ENCODE data around the gene ABHD10.

Gene ABHD10

DNA sequence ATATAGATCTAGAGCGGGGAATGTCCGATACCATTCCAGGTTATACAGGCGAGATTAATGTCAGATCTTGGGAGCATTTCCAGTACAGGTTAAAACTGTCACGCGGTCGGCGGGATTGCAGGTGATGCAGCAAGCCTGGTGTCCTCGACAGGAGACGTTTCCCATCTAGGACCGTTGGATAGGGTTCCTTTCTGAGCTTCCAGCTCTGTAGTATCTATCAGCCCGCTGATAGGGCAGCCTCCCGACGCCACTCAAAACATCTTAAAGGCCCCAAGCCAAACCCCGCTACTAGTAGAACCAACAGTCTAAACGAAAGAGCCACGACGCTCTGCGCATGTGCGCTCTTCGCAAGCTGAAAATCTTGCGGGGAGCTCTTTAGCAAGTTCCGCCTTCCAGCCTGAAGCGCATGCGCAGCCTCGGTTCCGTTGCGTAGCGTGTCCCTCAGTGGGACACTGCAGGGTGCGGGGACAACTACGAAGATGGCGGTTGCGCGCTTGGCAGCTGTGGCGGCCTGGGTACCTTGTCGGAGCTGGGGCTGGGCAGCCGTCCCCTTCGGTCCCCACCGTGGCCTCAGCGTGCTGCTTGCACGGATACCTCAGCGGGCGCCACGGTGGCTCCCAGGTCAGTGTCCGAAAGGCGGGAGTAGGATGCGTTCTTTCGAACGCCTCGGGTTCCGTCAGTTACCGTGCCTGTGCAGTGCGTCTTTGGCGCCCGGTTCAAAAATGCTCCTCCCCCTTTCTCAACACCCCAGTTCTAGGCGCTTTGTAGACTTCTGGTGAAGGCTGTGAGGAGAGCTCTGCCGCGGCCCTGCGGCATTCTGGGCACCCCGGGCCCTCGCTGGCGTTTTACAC is at the start of gene ABHD10:
Gene ABHD10, plus strand, starts transcription at position 444 of the 851 bp plus-strand sequence. Its CDS starts 36 bp downstream, at position 480.
- peak; percentile 86 for DNase-seq (ENCODE audit: extremely low spot score, insufficient read length, low read depth)
- peak; percentile 98 for FAIRE-seq

DNA sequence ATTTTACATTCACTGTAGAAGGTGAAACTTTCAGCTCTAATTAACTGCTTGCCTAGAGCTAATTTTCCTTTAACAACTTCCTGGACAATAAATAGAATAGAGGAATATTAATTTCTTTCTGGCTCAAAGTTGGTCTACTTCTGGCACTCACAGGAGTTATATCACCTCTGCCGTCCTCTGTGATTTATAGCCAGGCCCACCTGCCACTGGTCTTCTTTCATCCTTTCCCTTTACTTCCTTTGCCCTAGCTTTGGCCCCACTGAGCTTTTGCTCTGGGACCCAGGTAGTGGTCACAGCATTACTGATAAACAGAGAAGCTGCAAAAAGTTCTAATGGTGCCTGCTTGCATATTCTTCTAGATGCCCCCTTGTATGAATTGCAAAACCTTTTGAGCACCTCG is 49.3 kb upstream of the ABHD10 start:
- no peak for DNase-seq (ENCODE audit: extremely low spot score, insufficient read length, low read depth)
- no peak for FAIRE-seq

DNA sequence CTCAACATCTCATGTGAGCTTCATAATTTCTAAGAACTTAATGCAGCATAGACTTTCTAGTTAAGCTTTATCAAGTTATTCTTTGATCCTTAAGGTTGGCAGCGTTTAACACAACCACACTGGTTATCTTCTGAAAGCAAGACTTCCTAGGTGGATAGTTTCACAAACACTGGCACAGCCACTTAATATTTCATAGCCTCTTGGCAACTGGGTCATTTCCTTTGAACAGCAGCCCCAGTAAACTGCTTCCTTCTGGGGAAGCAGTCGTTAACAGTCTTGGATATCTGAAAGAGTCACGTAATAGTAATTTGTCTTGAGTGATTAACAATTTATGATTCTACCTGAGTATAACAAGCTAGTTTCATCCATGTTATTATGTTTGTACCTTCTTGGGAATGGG is 45.9 kb upstream of the ABHD10 start:
- DNase-seq (ENCODE audit: extremely low spot score, insufficient read length, low read depth) (no peak), FAIRE-seq (no peak)

DNA sequence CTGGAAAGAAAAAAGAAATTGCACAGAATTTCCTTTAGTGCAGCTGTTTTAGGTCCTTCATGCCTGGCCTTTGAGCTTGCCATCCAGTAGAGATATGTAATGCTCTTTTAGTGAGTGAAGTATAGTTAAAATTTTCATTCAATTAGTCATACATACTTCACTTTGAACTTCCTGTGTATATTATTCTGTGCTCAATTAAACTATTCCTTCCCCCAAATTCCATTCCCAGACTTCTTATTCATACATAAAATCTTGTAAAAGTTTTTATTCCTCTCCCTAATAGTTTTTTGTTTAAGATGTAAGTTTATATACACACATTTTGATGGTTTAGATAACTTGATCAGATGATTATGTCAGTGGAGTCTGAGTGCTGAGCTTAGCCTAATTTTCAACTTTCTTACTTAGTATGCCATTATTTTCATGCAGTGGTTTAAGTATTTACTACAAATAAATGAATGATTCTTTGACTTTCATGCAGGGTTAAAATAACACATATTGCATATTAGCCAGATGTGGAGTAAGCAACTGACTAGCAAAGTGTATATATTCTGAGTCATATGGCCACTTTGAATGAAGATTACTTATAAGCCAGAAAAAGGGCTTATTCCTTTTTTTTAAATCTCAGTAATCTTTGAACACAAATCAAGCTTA is 42.5 kb upstream of the ABHD10 start:
- FAIRE-seq (no peak), DNase-seq (ENCODE audit: extremely low spot score, insufficient read length, low read depth) (no peak)

DNA sequence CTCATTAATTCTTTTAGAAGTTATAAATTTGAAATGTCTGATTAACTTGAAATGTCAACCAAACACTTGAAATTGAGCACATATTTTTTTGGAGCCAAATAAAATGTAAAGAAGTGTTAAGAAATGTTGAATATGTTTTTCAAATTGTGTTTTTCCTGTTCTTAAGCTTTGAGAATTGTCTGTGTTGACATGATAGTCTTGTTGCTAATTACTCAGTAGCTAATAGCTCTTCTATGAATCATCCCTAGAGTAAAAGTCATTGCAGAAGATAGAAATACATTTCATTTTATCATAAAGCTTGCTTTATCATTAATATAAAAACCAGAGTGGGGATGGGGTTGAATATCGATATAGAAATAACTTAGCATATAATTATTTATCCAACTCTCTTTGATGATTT is 41.9 kb upstream of the ABHD10 start:
- DNase-seq (ENCODE audit: extremely low spot score, insufficient read length, low read depth) (no peak), FAIRE-seq (no peak)

DNA sequence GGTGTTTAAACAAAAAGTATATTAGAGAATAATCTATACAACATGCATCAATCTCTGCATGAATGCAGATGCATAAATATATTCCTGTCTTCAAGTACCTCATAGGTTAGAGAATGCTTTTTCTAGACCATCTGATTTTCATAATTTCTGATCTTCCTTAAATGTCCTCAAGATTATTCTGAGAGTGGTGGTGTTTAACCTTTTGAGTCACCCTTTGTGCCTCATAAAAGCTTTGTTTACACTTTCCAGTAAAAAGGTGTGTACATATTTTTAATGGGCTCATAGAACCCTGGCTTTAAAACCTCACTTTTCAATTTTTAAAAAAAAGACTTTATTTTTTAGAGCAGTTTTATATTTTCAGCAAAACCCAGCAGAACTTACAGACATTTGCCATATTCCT is 41.0 kb upstream of the ABHD10 start:
- no peak for DNase-seq (ENCODE audit: extremely low spot score, insufficient read length, low read depth)
- no peak for FAIRE-seq

DNA sequence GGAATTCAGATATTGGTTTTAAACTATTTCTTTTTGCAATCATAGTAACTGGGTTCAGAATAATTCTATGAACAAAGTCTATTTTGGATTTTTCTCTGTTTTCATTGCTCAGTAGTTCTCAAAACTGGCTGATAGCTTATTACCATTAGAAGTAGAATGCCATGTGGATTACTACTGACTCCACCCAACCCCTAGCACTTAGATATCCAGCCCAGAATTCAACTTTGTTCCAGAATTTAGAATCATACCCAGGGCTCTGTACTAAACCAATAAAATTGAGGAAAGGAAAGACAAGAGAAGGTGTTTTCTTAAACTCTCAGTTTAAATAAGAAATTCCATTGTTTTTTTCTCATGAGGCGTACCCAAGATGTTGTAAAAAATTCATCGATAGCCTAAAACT is 39.0 kb upstream of the ABHD10 start:
- FAIRE-seq, result no peak

DNA sequence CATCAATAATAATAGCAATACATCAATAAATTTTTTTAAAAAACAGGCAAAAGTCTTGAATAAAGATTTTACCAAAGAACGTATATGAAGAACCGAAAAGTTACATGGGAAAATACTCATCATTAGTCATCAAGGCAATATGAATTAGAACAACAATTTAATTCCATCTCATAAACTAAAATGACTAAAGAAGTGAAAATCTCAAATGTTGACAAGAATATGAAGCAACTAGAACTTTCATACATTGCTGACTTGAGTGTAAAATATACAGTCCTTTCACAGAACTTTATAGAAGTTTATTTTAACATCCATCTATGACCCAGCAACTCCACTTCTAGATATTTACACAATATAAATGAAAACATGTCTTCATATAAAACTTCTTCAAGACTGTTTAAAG is 35.3 kb upstream of the ABHD10 start:
- DNase-seq (ENCODE audit: extremely low spot score, insufficient read length, low read depth) (no peak), FAIRE-seq (no peak)

More for the DNA sequence above, 39.0 kb upstream of the ABHD10 start:
- no peak for DNase-seq (ENCODE audit: extremely low spot score, insufficient read length, low read depth)

DNA sequence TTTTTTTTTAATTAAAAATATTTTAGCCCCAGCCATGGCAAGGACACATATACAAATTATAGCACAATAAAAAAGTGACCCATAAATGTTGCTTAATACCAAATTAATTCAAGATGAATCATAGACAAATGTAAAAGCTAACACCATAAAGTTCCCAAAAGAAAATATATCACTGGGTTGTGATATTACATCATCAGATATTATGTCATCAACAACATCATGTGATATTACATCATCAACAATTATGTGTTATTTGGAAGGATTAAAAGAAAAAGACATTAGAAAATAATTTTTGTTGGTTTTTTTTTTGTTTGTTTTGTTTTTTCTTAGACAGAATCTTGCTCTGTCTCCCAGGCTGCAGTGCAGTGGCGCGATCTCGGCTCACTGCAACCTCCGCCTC is 34.5 kb upstream of the ABHD10 start:
- DNase-seq (ENCODE audit: extremely low spot score, insufficient read length, low read depth) (no peak), FAIRE-seq (no peak)

DNA sequence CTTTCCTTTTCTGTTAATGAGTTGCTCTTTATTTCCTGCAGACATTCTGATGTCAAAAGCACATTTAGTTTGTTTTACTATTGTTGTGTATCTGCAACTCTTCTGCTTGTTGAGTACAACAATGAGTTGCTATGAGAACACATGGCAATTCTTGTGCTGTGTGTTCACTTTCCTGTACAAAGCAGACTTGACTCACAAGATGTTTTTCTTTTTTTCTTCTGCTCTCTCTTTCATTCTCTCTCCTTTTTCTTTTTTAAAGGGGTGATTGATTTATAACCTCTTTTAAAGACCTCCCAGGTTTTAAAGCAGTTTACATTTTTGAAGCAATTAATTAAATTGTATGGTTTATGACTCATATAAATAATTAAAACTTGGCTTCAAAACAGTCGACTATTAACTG is 31.6 kb upstream of the ABHD10 start:
- DNase-seq (ENCODE audit: extremely low spot score, insufficient read length, low read depth), result no peak
- FAIRE-seq, result no peak

DNA sequence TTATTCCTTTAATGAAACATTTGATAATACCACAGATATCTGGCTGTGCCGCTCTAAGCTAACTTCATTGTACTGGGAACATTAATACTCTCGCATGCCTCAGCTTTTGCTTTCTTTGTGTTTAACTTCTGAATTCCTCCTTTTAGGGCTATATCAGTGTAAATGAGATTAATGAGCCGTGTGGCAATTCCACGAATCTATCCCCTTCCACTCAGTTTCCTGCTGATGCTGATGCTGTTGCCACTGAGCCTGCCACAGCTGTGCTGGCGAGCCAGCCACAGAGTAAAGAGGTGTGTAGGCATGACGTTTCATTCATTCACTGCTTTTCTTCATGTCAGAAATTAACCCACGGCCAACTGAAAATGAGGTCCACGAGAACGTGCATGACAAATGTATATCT is 30.0 kb upstream of the ABHD10 start:
- DNase-seq (ENCODE audit: extremely low spot score, insufficient read length, low read depth) (no peak), FAIRE-seq (no peak)

DNA sequence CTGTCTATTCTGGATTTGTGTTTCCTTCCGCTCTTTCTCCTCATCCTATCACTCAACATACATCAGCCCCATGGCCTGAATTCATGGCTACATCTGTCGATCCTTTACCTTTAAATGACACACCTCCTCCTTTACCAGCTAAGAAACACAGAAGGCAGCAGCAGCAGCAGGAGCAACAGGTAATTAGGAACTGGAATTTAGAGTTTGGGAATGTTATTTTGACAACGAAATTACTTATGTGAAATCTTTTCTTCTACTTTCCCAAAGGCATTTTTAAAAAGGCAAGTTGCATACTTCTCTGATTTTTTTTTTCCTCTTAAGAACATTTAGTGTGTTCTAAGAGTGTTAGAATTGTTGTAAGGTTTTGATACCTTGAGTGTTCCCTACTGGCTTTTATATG is 29.1 kb upstream of the ABHD10 start:
- DNase-seq (ENCODE audit: extremely low spot score, insufficient read length, low read depth) (no peak), FAIRE-seq (no peak)

DNA sequence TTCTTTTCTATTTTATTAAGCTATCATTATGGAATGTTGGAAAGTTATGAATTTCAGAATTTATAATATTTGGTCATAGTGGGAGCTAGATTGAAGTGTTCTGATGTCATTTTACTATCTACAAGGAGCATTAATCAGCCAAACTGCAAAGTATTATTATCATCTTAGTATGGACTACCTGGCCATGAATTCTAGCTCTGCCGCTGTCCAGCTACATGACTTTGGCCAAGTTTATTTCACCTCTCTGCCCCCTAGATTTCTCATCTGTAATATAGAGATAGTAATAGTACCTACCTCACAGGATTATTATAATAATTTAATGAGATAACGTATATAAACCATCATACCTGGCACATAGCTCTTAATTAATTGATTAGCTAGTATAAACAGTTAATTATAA is 27.8 kb upstream of the ABHD10 start:
- DNase-seq (ENCODE audit: extremely low spot score, insufficient read length, low read depth) (no peak), FAIRE-seq (no peak)

DNA sequence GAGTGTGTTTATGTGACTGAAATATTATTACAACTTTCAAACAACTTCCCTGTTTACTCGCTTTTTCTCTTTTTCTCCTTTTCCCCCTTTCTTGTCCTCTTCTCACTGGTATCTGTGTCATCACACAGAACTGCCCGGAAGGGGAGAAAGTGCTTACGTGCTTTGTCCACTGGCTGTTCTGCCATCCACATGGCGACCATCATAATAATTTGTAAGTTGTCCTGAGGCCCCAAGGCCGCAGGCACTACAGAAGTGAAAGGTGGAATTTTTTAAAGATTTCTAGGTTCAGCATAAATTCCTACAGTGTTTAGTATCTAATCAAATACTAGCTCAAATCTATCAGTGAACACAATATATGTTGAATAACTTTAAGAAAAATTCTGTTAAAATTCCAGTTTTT is 26.7 kb upstream of the ABHD10 start:
- FAIRE-seq, result no peak
- no peak for DNase-seq (ENCODE audit: extremely low spot score, insufficient read length, low read depth)

DNA sequence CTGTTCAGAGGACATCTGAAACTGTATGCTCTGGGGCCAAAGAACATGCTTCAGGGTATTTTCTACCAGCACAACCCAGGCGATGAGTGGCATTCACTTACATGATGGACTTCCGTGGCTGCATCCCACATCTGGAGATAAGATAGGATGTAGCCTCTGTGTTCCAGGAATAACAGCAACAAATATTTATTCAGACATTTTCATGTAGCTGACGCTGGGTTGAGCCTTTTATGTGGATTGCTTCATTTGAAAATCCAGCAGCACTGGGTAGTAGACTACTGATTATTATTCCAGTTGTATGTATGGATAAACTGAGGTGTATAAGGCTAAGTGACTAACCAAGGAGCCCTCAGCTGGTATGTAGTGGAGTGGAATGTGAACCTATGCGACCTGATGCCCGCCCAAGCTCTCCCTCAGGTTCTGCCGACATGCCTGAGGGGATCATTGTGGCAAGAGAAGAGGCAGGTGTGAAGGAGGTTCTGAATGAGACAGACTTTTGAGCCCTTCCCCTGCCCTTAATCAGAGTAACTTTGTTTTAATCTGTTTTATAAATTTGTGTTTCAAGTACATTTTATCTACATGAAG is 25.9 kb upstream of the ABHD10 start:
- no peak for FAIRE-seq
- DNase-seq (ENCODE audit: extremely low spot score, insufficient read length, low read depth), result no peak

DNA sequence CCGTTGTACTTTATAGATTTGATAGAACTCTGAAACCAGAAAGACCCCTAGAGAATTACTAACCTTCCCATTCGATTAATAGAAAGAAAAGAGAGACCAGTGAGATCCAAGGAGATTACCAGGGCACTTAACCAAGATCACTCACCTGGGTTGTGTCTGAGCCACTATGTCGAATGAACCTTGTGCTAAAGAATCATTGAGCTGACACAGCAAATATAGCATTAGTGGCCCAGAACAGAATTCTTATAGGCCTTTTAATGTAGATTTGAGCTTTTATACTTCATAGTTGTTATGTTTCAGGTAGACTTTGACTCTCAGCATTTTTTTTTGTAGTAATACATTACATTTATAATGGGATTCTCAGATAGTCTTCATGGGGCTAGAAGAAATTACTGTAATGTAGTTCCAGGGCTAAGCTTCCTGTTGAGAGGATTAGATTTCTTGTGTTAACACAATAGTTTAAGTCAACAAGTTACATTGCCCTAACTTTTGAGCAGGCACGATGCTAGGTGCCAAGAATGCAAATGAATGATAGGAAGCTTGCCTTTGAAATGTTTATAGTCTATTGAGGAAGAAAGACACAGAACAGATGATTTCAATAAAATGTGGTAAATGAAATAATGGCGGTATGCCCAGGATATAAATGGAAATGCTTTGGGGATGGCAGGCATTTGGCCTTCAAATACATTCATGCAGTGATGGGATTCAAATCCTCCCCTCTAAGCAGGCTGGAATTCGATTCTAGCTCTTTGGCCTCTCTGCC is 24.4 kb upstream of the ABHD10 start:
- no peak for FAIRE-seq
- no peak for DNase-seq (ENCODE audit: extremely low spot score, insufficient read length, low read depth)

DNA sequence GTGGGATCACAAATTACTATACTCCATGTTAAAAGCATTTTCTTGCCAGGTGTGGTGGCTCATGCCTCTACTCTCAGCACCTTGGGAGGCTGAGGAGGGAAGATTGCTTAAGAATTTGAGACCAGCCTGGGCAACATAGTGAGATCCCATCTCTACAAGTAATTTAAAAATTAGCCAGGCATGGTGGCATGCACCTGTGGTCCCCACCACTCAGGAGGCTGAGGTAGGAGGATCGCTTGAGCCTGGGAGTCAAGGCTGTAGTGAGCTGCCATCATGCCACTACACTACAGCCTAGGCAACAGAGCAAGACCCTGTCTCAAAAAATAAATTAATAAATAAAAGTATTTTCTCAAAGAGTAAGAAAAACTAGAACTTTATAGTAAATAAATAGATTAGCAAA is 22.9 kb upstream of the ABHD10 start:
- FAIRE-seq, result no peak
- DNase-seq (ENCODE audit: extremely low spot score, insufficient read length, low read depth), result no peak

DNA sequence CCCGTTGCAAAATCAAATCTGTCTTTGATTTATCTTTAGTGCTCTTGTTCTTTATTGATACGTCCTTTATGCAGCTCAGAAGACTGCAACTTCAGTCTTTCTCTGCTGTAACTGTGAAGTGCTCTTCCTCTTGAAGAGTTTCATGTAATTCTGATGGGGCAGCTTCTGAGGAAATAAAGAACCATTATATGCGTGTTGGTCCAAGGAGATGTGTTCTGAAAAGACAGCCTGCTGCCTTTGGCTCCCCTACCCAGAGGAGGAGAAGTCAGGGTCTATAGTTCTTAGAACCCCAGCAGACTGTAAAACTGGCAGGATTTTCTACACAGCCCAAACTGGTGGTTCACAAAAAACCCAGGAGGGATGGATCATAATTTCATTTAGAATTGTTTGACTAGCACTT is 22.4 kb upstream of the ABHD10 start:
- FAIRE-seq (no peak), DNase-seq (ENCODE audit: extremely low spot score, insufficient read length, low read depth) (no peak)

DNA sequence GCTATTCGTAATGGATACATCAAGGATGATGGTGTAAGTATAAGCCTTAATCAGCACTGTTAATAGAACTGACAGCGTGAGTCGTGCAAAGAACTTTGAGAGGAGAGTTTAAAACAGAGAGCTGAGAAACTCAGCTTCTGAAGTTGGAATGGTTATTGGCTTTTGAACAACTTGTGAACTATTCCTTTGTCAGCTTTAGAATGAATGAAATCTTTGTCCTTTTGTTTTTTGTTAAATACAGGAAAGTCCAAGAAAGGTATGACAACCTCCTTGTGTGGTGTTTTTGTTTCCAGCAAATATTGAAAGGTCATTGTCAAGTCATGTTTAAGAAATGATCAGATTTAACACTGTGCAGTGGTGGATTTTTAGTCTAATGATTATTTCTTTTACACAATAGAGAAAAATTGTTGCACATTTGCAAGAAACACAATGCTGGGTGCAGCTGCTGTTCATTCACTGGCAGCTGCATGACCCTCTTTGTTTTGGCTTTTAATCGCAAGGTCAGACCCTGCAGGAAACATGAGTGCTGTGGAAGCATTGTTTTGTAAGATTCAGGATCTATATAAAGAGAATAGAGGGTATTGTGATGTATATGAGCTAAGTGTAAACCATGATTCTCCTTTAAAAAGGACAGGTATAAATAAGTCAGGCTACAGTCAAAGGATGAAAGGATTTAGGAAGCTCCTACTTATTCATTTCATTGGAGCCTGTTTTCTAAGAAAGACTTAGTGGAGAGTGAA is 21.7 kb upstream of the ABHD10 start:
- DNase-seq (ENCODE audit: extremely low spot score, insufficient read length, low read depth), result no peak
- FAIRE-seq, result no peak

Measured in GM18507 (cell line).